ENCODE measurements around the gene PI4K2A.

GRCh38 chr10:97651773-97652172, 11.3 kb downstream of the PI4K2A start:
- TF ChIP-seq CTCF (conservative IDR thresholded peaks at IDR 0.05 in 1 of 2, IDR thresholded peaks at IDR 0.05 in 1 of 2; ENCODE audit: low read depth in 1 of 2, low read length in 2 of 2) (no peak), EZH2 (IDR thresholded peaks at IDR 0.05; ENCODE audit: low read length, missing control alignments) (no peak)

All from fibroblast of lung (primary cell).